Measurements from ENCODE around the gene UBB.

The UBB gene

DNA sequence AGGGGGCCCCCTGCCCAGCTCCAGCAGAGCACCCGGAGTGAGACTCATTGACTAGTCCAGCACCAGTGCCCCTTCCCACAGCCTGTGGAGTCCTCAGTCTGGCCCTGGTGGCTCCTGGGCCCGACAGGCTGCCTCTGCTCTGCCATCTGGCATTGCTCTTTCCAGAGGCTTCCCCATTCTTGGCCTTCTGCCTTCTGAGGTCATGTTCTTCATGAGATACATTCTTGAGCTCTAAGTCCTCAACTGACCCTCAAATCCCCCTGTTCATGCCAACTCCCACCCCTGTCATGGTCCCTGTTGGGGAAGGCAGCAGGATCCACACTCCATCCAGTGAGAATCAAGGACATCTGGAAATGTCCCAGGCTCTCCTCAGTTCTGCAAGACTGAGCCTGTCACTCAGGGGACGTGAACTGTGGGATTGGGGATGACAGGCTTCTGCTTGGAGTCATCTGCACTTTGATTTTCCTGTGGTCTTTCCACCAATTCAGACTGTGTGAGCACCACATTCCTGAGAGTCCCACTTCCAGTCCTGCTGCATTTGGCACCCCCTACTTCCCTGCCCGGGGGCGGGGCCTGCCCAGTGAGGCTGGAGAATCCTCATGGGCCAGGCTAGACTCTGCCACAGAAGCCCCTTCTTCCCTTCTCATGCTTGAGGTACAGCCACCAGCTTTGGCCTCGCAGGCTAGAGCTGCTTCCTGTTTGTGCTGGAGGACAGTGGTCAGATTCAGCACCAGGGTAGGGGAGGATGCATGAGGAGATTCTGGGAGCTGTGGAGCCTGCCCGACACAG, 37.2 kb downstream of the UBB start:
- DNase-seq (ENCODE audit: low spot score), result no peak

DNA sequence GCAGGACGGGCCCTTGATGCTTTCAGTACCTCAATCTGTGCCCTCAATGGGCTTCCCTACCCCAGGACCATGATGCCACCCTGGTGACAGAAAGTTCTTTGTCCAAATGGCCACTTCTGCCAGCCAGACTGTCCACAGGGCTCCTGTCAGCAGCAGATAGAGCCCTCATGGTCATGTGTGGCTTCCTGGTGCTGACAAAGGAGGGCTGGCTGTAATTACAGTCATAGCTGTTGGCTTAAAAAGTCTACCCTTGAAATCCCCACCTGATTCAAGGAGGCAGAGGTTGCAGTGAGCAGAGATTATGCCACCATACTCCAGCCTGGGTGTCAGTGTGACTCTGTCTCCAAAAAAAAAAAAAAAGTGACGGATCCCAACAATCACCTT, 37.8 kb downstream of the UBB start:
- DNase-seq (ENCODE audit: low spot score), result no peak

DNA sequence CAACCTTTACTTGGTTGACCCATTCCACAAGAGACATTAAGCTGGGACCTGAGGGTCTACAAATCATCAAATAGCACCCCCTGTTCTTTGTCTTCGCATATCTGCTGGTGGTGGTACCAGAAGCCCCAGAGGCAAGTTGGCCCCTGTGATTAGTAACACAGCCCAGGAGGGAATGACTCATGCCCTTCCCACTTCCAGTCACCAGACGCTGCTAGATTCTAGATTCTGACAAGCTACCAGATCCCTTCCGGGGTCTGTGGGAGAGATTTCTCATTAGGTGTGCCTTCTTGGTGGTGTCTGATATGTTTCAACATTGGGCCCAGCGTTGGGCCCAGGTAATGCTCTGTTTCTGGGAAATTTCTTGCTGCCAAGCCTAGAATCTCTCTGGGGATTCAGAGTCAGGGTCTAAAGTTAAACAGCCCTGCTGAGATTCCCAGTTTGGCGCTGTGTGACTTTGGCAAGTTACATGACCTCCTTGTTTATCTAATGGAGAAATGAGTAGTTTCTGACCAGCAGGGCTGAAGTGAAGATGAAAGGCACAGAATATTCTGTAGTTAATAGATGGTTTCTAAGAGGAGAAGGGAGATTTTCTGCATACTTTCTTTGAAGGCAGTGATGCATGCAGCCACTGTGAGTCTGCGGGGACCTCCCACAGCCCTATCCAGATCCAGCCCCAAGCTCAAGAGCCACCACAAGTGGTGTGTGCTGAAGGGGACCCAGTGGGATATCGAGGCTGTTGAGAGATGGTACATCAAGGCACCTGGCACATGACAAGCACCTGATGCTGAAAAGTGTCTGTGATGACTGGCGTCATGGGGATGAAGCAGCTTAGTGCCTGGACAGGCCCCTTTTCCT, 38.4 kb downstream of the UBB start:
- DNase-seq (ENCODE audit: low spot score), result no peak

DNA sequence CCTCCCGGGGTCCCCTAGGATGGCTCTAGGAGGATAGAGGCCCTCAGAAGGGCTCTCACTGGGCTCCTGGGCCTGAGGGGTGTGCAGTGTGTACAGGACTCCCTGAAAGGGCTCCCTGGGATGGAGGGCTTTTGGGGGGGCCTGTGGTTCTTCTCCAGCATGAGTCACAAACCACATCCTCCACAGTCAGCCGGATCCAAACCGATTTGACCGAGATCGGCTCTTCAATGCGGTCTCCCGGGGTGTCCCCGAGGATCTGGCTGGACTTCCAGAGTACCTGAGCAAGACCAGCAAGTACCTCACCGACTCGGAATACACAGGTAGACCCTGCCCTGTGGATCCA, 39.0 kb downstream of the UBB start:
- DNase-seq (ENCODE audit: low spot score), result no peak

DNA sequence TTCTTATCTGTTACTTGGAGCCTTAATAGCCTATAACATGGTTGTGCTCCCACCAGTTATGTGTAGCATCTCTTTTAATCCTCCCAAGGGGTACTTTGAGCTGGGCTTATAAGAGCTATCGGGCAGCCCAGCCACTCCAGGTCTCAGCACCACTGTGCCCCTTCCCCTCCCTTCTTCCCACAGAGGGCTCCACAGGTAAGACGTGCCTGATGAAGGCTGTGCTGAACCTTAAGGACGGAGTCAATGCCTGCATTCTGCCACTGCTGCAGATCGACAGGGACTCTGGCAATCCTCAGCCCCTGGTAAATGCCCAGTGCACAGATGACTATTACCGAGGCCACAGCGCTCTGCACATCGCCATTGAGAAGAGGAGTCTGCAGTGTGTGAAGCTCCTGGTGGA, 41.5 kb downstream of the UBB start:
- no peak for DNase-seq (ENCODE audit: low spot score)

DNA sequence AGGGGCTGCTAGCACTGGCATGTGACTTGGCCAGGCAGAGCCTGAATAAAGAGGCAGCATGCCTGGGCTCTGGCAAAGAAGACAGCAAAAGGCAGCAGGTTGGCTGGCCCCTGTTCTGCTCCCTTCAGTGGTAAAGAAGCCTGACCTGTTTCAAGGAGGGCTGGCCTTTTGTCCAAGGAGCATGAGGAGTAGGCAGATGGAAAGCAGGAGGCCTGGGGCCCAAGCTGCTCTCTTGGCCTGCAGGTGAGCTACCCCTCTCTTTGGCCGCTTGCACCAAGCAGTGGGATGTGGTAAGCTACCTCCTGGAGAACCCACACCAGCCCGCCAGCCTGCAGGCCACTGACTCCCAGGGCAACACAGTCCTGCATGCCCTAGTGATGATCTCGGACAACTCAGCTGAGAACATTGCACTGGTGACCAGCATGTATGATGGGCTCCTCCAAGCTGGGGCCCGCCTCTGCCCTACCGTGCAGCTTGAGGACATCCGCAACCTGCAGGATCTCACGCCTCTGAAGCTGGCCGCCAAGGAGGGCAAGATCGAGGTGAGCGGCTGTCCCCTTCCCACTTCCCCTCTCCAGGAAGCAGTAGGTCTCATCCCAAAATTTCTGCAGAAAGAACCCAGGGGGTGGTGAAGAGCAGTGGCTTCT, 42.5 kb downstream of the UBB start:
- peak; percentile 91 for DNase-seq (ENCODE audit: low spot score)

DNA sequence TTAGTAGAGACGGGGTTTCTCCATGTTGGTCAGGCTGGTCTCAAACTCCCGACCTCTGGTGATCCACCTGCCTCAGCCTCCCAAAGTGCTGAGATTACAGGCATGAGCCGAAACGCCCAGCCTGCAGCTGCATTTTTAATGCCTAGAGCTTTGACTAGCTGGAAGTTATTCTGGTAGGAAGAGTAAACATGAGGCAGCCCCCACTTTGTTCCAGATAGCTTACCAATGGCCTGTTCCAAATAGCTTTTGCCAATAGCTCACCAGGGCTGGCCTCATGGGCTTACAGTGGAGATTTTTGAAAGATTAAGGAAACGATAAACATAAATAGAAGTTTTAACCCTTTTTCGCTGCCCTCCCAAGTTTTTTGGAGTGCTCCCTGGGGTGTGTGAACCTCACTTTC, 44.3 kb downstream of the UBB start:
- no peak for DNase-seq (ENCODE audit: low spot score)

DNA sequence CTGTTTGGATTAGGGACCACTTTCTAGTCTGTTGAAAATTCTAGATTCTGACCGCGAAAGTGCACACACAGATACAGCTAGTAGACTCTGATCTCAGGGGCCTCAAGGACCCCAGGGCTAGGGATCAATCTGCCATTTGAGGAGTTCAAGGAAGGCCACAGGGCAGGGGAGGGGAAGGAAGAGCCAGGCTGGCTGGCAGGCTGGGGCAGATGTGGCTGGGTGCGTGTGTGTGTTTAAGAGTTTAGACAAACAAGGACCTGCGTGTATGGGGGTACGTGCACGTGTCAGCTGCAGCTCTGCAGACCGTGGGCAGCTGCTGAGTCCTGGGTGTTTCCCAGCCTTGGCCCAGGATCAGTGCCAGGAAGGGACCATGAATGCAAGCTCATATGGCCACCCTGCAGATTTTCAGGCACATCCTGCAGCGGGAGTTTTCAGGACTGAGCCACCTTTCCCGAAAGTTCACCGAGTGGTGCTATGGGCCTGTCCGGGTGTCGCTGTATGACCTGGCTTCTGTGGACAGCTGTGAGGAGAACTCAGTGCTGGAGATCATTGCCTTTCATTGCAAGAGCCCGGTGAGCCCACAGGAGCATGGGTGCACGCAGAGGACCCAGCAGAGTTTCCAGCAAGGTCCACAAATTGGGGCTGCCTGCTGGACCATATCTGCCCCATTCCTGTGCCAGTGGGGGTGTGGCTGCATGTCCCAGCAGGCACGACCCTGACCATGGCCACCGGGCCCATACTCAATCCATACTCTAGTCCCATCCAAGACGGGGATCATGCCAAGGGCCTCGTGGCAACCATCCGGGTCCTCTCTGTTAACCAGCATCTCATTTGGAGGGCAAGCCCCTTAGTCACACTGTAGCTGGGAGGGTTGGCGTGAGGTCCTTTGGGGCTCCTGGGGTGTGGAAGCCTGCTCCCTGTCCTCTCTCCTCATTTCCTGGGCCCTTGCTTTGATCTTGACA, 45.1 kb downstream of the UBB start:
- DNase-seq (ENCODE audit: low spot score), result no peak

DNA sequence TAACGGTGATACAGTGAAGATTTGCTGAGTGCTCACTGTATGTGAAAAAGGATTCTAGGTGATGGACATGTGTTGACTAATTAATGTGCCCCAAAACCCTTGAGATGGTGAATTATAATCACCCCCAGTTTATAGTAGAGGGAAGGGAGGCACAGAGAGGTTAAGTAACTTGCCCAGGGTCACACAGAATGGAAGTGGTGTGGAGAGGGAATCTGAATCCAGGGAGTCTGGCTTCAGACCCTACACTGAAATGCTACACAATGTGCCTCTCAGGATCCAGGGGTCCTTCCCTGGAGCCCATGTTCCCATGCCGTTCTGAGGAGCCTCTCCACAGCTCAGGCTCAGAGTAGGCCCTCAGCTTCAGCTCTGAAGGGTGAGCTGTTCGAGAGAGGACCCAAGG, 46.1 kb downstream of the UBB start:
- DNase-seq (ENCODE audit: low spot score), result no peak

DNA sequence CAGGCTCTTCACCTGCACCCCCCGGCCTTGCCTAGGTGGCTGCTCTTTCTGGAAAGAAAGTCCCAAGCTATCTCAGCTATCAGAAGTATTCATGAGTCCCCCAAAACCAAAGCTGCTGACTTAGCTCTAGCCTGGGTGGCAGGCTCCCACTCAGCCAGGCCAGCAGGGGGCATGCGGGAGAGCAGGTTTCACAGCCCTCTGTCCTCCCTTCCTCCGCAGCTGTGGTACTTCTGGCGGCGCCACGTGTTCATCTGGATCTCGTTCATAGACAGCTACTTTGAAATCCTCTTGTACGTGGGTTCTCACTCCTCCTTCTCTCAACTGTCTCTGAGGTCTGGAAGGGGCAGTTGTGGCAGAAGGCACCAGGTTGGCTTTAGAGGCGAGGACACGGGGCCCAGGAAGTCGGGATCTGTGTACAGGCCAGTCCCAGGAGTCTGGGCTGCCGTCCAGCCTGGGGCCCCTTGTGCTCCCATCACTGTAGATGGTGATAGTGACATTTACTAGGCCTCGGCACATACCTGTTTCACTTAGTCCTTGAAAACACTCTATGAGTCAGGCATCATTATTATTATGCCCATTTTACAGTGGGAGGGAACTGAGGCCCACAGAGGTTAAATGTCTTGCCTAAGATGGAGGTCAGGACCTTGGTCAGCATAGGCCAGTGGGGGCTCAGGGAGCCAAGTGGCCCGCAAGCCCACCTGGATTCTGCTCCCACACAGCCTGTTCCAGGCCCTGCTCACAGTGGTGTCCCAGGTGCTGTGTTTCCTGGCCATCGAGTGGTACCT, 47.4 kb downstream of the UBB start:
- DNase-seq (ENCODE audit: low spot score), result no peak

DNA sequence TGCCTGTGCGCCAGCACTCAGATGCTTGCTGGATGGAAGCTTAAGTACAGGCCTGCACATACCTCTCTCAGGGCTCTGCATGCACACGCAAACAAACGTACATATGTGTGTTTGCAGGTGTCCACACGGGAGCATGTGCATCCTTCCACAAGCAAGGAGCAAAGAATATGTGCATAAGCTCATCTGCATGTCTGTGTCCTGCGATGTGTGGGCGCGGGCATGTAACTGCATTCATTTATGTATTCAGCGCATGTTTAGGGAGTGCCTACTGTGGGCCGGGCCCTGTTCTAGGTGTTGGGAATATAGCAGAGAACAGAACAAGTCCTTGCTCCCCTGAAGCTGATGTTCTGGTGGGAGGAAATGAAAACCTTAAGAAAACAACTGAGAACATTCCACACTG, 48.2 kb downstream of the UBB start:
- DNase-seq (ENCODE audit: low spot score), result no peak

DNA sequence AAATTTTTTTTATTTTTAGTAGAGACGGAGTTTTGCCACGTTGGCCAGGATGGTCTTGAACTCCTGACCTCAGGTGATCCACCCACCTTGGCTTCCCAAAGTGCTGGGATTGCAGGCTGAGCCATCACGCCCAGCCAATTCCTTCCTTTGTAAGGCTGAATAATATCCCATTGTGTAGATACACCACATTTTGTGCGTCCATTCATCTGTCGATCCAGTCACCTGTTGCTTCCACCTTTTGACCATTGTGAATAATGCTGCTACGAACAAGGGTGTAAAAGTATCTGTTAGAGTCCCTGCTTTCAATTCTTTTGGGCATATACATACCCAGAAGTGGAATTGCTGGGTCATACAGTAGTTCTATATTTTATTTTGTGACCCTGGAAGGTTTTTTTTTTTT, 49.8 kb downstream of the UBB start:
- DNase-seq (ENCODE audit: low spot score), result no peak

DNA sequence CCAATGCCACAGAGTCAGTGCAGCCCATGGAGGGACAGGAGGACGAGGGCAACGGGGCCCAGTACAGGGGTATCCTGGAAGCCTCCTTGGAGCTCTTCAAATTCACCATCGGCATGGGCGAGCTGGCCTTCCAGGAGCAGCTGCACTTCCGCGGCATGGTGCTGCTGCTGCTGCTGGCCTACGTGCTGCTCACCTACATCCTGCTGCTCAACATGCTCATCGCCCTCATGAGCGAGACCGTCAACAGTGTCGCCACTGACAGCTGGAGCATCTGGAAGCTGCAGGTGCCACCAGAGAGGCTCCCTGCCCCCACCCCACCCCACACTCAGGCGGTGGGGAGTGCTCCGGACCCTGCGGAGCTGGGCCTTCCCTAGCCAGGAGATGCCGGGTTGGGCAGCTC, 51.1 kb downstream of the UBB start:
- no peak for DNase-seq (ENCODE audit: low spot score)

All from cerebellar cortex (tissue), 1 donor.